GM12878 (cell line): ENCODE measurements around the gene CLDN4. TPM values are rescaled to one million over a fixed set of nuclear protein-coding genes. Genes with fewer than 3 reads are reported as not detected.

Experiments used
- CEBPB ChIP-seq, 2 experiments: fragments of 150-350 bp in 1 of 2; IDR thresholded peaks; 2 replicates each; pipeline ENCODE4 v1.6.1; 2012 to 2014; ENCODE audit warnings: low read depth in 2 of 2, low read length in 2 of 2, borderline replicate concordance in 1 of 2, inconsistent platforms in 1 of 2
- CHD1 ChIP-seq: IDR thresholded peaks from 2 replicates; pipeline ENCODE4 v1.6.1; 2012; ENCODE audit warnings: low read depth, low read length, improper control_type of control experiment
- EED ChIP-seq: sonication (generic); IDR thresholded peaks from 2 replicates; pipeline ENCODE4 v1.6.1; 2016; ENCODE audit warnings: antibody characterized with exemption, low read depth
- NR2C1 ChIP-seq: fragments of 450-650 bp; IDR thresholded peaks from 2 replicates; pipeline ENCODE4 v1.6.1; 2017; ENCODE audit warnings: antibody characterized with exemption, mild to moderate bottlenecking, moderate library complexity
- NRF1 ChIP-seq: conservative IDR thresholded peaks from 2 replicates; pipeline ENCODE4 v1.6.1; 2011; ENCODE audit warnings: mild to moderate bottlenecking, low read depth, low read length, improper control_type of control experiment
- PAX5 ChIP-seq: IDR thresholded peaks from 2 replicates; pipeline ENCODE4 v1.6.1; 2011; ENCODE audit warnings: low read depth, low read length, borderline replicate concordance
- RAD51 ChIP-seq: fragments of 450-650 bp; IDR thresholded peaks from 2 replicates; pipeline ENCODE4 v1.6.1; 2016; ENCODE audit warnings: moderate library complexity, mild to moderate bottlenecking, inconsistent platforms
- RUNX3 ChIP-seq: IDR thresholded peaks from 2 replicates; pipeline ENCODE4 v1.6.1; 2012; ENCODE audit warnings: low read length, inconsistent platforms
- SIN3A ChIP-seq: IDR thresholded peaks from 2 replicates; pipeline ENCODE4 v1.6.1; 2012; ENCODE audit warnings: low read depth, low read length, improper control_type of control experiment
- TAF1 ChIP-seq: IDR thresholded peaks from 2 replicates; pipeline ENCODE4 v1.6.1; 2011; ENCODE audit warnings: mild to moderate bottlenecking, low read depth, low read length, borderline replicate concordance
- ZNF622 ChIP-seq: fragments of 450-650 bp; IDR thresholded peaks from 2 replicates; pipeline ENCODE4 v1.6.1; 2017; ENCODE audit warnings: mild to moderate bottlenecking, inconsistent platforms
- polyA plus RNA-seq, 11 experiments: library from polyadenylated mRNA; depleted of rRNA in 4 of 11; unstranded in 6 of 11; stranded (reverse) in 5 of 11; fragments of >200 nt; fragmentation: Nextera tagmentation in 4 of 11; fragmentation: Illumina TruSeq in 1 of 11; extraction: Ambion mirVana in 4 of 11; extraction: Trizol in 1 of 11; gene quantifications; 1 replicate in 1 of 11; 2 replicates in 10 of 11; pipeline versions ENCODE4 v1.2.1 to v1.2.3, GENCODE V29; 2011 to 2016; ENCODE audit warnings: inconsistent platforms in 2 of 11, missing spikeins in 2 of 11, low read depth in 1 of 11
- total RNA-seq, 4 experiments: library from RNA; depleted of rRNA in 3 of 4; stranded (reverse); fragments of >200 nt in 3 of 4; fragmentation: Illumina TruSeq in 1 of 4; extraction: Trizol in 1 of 4; gene quantifications; 2 replicates each; pipeline versions ENCODE4 v1.2.1 to v1.2.3, GENCODE V29; 2013 to 2021
- TF ChIP-seq, protein P1 (sequence below): fragments of 450-650 bp; formaldehyde crosslinking; IDR thresholded peaks from 2 replicates; pipeline ENCODE4 v1.5.0; 2022; ENCODE audit warnings: mild to moderate bottlenecking, missing genetic modification characterization
- TF ChIP-seq, protein P2 (sequence below): fragments of 450-650 bp; conservative IDR thresholded peaks from 2 replicates; pipeline ENCODE4 v1.6.1; 2017; ENCODE audit warnings: mild to moderate bottlenecking, moderate library complexity
- TF ChIP-seq, protein P3 (sequence below): fragments of 450-650 bp; IDR thresholded peaks from 2 replicates; pipeline ENCODE4 v1.6.1; 2018; ENCODE audit warnings: borderline replicate concordance, mild to moderate bottlenecking; ENCODE audit not compliant: partially characterized antibody
- TF ChIP-seq, protein P4 (sequence below): fragments of 150-350 bp; IDR thresholded peaks from 2 replicates; pipeline ENCODE4 v1.6.1; 2016; ENCODE audit warnings: low read depth, low read length
- TF ChIP-seq, protein P5 (sequence below): IDR thresholded peaks from 2 replicates; pipeline ENCODE4 v1.6.1; 2012; ENCODE audit warnings: mild to moderate bottlenecking, low read depth, low read length

Gene CLDN4
- total and polyA plus RNA-seq, 10 of the 15 experiments (the other 5 are each of a cell fraction or from before 2014, with no cell fraction given), result 0.04 to 0.38 (median 0.06) TPM; not detected in 6

DNA sequence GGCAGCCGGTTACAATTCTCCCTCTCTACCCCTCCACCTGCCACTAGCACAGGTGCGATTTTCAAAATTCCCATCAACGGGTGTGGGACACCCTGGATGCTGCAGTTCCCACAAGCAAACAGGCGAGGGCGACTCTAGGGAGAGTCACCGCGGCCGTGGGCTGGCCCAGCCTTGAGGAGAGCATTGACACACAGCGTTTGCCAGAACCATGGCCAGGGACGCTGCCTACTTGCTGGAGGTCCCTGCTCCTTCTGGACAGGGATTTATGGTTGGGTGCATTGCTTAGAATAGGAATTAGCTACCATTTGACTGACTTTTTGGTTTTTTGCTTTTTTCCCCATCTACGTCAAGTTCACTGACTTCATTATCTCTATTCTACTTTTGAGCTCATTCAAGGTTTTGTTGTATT lies 19.0 kb upstream of the CLDN4 start (continued):
- TF ChIP-seq, protein P1, sequence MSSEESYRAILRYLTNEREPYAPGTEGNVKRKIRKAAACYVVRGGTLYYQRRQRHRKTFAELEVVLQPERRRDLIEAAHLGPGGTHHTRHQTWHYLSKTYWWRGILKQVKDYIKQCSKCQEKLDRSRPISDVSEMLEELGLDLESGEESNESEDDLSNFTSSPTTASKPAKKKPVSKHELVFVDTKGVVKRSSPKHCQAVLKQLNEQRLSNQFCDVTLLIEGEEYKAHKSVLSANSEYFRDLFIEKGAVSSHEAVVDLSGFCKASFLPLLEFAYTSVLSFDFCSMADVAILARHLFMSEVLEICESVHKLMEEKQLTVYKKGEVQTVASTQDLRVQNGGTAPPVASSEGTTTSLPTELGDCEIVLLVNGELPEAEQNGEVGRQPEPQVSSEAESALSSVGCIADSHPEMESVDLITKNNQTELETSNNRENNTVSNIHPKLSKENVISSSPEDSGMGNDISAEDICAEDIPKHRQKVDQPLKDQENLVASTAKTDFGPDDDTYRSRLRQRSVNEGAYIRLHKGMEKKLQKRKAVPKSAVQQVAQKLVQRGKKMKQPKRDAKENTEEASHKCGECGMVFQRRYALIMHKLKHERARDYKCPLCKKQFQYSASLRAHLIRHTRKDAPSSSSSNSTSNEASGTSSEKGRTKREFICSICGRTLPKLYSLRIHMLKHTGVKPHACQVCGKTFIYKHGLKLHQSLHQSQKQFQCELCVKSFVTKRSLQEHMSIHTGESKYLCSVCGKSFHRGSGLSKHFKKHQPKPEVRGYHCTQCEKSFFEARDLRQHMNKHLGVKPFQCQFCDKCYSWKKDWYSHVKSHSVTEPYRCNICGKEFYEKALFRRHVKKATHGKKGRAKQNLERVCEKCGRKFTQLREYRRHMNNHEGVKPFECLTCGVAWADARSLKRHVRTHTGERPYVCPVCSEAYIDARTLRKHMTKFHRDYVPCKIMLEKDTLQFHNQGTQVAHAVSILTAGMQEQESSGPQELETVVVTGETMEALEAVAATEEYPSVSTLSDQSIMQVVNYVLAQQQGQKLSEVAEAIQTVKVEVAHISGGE (CRISPR knock-in tag), result no peak
- TF ChIP-seq NRF1 (no peak), CEBPB (IDR thresholded peaks at IDR 0.05; ENCODE audit: borderline replicate concordance in 1 of 2, low read depth in 2 of 2, low read length in 2 of 2) (no peak), TAF1 (no peak), SIN3A (no peak), PAX5 (no peak), CHD1 (no peak), RUNX3 (peak; percentile 33; the same call in 1 of the 2 replicates), NR2C1 (no peak), RAD51 (no peak), EED (no peak), ZNF622 (no peak)
- TF ChIP-seq, protein P2, sequence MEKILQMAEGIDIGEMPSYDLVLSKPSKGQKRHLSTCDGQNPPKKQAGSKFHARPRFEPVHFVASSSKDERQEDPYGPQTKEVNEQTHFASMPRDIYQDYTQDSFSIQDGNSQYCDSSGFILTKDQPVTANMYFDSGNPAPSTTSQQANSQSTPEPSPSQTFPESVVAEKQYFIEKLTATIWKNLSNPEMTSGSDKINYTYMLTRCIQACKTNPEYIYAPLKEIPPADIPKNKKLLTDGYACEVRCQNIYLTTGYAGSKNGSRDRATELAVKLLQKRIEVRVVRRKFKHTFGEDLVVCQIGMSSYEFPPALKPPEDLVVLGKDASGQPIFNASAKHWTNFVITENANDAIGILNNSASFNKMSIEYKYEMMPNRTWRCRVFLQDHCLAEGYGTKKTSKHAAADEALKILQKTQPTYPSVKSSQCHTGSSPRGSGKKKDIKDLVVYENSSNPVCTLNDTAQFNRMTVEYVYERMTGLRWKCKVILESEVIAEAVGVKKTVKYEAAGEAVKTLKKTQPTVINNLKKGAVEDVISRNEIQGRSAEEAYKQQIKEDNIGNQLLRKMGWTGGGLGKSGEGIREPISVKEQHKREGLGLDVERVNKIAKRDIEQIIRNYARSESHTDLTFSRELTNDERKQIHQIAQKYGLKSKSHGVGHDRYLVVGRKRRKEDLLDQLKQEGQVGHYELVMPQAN, result no peak
- TF ChIP-seq, protein P3, sequence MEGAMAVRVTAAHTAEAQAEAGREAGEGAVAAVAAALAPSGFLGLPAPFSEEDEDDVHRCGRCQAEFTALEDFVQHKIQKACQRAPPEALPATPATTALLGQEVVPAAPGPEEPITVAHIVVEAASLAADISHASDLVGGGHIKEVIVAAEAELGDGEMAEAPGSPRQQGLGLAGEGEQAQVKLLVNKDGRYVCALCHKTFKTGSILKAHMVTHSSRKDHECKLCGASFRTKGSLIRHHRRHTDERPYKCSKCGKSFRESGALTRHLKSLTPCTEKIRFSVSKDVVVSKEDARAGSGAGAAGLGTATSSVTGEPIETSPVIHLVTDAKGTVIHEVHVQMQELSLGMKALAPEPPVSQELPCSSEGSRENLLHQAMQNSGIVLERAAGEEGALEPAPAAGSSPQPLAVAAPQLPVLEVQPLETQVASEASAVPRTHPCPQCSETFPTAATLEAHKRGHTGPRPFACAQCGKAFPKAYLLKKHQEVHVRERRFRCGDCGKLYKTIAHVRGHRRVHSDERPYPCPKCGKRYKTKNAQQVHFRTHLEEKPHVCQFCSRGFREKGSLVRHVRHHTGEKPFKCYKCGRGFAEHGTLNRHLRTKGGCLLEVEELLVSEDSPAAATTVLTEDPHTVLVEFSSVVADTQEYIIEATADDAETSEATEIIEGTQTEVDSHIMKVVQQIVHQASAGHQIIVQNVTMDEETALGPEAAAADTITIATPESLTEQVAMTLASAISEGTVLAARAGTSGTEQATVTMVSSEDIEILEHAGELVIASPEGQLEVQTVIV, result no peak
- TF ChIP-seq, protein P4, sequence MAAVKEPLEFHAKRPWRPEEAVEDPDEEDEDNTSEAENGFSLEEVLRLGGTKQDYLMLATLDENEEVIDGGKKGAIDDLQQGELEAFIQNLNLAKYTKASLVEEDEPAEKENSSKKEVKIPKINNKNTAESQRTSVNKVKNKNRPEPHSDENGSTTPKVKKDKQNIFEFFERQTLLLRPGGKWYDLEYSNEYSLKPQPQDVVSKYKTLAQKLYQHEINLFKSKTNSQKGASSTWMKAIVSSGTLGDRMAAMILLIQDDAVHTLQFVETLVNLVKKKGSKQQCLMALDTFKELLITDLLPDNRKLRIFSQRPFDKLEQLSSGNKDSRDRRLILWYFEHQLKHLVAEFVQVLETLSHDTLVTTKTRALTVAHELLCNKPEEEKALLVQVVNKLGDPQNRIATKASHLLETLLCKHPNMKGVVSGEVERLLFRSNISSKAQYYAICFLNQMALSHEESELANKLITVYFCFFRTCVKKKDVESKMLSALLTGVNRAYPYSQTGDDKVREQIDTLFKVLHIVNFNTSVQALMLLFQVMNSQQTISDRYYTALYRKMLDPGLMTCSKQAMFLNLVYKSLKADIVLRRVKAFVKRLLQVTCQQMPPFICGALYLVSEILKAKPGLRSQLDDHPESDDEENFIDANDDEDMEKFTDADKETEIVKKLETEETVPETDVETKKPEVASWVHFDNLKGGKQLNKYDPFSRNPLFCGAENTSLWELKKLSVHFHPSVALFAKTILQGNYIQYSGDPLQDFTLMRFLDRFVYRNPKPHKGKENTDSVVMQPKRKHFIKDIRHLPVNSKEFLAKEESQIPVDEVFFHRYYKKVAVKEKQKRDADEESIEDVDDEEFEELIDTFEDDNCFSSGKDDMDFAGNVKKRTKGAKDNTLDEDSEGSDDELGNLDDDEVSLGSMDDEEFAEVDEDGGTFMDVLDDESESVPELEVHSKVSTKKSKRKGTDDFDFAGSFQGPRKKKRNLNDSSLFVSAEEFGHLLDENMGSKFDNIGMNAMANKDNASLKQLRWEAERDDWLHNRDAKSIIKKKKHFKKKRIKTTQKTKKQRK, result no peak
- TF ChIP-seq, protein P5, sequence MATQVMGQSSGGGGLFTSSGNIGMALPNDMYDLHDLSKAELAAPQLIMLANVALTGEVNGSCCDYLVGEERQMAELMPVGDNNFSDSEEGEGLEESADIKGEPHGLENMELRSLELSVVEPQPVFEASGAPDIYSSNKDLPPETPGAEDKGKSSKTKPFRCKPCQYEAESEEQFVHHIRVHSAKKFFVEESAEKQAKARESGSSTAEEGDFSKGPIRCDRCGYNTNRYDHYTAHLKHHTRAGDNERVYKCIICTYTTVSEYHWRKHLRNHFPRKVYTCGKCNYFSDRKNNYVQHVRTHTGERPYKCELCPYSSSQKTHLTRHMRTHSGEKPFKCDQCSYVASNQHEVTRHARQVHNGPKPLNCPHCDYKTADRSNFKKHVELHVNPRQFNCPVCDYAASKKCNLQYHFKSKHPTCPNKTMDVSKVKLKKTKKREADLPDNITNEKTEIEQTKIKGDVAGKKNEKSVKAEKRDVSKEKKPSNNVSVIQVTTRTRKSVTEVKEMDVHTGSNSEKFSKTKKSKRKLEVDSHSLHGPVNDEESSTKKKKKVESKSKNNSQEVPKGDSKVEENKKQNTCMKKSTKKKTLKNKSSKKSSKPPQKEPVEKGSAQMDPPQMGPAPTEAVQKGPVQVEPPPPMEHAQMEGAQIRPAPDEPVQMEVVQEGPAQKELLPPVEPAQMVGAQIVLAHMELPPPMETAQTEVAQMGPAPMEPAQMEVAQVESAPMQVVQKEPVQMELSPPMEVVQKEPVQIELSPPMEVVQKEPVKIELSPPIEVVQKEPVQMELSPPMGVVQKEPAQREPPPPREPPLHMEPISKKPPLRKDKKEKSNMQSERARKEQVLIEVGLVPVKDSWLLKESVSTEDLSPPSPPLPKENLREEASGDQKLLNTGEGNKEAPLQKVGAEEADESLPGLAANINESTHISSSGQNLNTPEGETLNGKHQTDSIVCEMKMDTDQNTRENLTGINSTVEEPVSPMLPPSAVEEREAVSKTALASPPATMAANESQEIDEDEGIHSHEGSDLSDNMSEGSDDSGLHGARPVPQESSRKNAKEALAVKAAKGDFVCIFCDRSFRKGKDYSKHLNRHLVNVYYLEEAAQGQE, result peak; percentile 56; the same call in 1 of the 2 replicates
